Astrocyte of the cerebellum (primary cell): ENCODE results near the gene LBHD2.

Source experiments
- DNase-seq: peaks from one replicate; pipeline ENCODE4 v3.0.0-alpha.2; 2011; ENCODE audit warnings: low read depth
- H3K4me3 ChIP-seq: 2 replicates; pipeline ENCODE4 v1.5.1; 2011; ENCODE audit warnings: mild to moderate bottlenecking, low read depth, low read length, moderate library complexity
- in situ Hi-C: cut with HindIII; loops from 2 replicates; pipeline ENCODE4 v1.10.0; 2017; ENCODE audit warnings: low sequenced_read_pairs
- TF ChIP-seq, protein P1 (sequence below): IDR thresholded peaks from 2 replicates; pipeline ENCODE4 v1.5.1; 2012; ENCODE audit warnings: low read length, low read depth, moderate library complexity, mild to moderate bottlenecking; ENCODE audit errors: missing control alignments

The LBHD2 gene

DNA sequence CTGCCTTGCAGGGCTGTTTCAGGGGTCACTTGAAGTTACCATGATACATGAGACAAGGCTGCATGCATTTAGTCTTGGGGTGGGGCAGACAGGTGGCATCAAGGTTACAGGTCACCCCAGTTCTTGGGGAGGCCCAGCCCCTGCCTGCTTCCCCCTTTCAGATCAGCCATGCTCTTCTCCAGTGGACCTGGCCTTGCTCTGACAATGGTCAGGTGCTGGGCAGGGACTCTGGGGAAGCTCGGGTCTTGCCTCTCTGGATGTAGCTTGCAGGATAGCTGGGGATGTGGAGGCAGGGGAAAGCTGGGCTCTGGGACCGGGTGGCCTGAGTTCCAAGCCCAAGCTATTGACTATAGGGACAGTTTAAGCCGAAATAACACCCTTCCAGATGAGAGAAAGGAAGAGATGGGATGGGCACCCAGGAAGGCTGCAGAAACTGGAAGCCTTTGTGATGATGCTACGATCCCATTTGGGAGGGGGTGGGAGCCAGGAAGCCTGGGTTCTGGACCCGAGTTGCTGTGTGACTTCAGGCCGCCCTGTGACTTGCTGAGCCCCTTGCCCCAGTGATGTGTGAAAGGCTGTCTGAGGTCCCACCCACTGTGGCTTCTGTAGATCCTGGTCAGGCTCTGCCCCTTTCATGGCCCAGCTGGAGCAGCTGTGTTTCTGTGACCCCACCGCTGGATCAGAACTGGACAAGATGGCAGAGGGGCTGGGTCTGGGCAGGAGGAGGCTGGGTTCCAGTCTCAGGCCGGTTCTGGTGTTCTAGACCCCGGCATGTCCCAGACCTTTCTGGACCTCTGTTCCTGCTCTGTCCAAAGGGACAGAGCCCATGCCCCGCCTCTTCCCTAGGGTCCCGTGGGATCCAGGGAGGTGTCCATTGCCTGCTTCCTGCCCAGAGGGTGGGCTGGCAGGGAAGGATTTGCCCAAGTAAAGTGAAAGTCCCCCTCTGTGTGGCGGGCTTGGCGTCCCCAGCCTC, 41.4 kb downstream of the LBHD2 start:
- TF ChIP-seq, protein P1, sequence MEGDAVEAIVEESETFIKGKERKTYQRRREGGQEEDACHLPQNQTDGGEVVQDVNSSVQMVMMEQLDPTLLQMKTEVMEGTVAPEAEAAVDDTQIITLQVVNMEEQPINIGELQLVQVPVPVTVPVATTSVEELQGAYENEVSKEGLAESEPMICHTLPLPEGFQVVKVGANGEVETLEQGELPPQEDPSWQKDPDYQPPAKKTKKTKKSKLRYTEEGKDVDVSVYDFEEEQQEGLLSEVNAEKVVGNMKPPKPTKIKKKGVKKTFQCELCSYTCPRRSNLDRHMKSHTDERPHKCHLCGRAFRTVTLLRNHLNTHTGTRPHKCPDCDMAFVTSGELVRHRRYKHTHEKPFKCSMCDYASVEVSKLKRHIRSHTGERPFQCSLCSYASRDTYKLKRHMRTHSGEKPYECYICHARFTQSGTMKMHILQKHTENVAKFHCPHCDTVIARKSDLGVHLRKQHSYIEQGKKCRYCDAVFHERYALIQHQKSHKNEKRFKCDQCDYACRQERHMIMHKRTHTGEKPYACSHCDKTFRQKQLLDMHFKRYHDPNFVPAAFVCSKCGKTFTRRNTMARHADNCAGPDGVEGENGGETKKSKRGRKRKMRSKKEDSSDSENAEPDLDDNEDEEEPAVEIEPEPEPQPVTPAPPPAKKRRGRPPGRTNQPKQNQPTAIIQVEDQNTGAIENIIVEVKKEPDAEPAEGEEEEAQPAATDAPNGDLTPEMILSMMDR = no peak
- no peak for DNase-seq
- H3K4me3 ChIP-seq = no peak overlapping the region
- in situ Hi-C loops = no loop called here

DNA sequence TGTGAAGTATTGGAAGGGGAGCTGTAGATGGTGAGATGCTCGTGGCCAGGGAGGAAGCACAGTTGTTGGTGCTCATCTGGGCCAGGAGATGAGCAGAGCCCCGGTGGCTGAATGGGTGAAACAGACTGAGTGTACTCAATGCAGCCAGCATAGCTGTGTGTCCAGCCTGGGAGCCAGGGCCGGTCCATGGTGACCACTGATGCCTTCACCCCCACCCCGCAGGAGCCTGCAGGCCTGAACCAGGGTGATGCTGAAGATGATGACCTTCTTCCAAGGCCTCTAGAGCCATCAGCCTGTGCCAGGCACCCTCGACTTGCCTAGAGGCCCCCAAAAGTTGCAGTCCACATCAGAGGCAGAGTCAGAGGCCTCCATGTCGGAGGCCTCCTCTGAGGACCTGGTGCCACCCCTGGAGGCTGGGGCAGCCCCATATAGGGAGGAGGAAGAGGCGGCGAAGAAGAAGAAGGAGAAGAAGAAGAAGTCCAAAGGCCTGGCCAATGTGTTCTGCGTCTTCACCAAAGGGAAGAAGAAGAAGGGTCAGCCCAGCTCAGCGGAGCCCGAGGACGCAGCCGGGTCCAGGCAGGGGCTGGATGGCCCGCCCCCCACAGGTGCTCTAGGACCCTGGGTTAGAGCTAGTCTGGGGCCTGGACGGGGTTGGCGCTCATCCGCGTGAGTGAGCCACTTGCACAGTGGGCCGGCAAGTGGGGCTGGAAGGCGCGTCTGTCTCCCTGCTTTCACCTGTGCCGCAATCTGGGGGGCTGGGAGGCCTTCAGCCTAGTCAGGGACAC, 42.3 kb downstream of the LBHD2 start:
- peak overlapping the region; percentile 20 for H3K4me3 ChIP-seq

DNA sequence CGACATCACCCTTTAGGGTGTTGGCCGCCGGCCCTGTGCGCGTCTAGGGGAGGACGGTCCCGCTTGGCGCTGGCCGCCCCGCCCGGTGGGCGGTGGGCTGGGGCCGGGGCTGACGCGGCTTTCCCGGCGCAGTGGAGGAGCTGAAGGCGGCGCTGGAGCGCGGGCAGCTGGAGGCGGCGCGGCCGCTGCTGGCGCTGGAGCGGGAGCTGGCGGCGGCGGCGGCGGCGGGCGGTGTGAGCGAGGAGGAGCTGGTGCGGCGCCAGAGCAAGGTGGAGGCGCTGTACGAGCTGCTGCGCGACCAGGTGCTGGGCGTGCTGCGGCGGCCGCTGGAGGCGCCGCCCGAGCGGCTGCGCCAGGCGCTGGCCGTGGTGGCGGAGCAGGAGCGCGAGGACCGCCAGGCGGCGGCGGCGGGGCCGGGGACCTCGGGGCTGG, 42.9 kb downstream of the LBHD2 start:
- TF ChIP-seq, protein P1 = no peak
- in situ Hi-C loops = no loop called here
- no peak for DNase-seq
- H3K4me3 ChIP-seq = peak overlapping the region; percentile 20

More for the DNA sequence above, 42.3 kb downstream of the LBHD2 start:
- TF ChIP-seq, protein P1 = no peak
- no peak for DNase-seq
- in situ Hi-C loops = no loop called here

DNA sequence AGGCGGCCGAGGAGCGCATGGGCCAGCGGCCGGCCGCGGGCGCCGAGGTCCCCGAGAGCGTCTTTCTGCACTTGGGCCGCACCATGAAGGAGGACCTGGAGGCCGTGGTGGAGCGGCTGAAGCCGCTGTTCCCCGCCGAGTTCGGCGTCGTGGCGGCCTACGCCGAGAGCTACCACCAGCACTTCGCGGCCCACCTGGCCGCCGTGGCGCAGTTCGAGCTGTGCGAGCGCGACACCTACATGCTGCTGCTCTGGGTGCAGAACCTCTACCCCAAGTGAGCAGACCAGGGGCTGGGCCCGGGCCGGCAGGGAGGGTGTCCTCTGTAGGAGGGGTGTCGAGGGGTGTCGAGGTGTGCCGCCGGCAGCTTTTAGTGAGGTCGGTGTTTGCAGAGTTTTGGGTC, 43.3 kb downstream of the LBHD2 start:
- in situ Hi-C loops = no loop called here
- no peak for DNase-seq
- H3K4me3 ChIP-seq = no peak overlapping the region
- TF ChIP-seq, protein P1 = no peak

DNA sequence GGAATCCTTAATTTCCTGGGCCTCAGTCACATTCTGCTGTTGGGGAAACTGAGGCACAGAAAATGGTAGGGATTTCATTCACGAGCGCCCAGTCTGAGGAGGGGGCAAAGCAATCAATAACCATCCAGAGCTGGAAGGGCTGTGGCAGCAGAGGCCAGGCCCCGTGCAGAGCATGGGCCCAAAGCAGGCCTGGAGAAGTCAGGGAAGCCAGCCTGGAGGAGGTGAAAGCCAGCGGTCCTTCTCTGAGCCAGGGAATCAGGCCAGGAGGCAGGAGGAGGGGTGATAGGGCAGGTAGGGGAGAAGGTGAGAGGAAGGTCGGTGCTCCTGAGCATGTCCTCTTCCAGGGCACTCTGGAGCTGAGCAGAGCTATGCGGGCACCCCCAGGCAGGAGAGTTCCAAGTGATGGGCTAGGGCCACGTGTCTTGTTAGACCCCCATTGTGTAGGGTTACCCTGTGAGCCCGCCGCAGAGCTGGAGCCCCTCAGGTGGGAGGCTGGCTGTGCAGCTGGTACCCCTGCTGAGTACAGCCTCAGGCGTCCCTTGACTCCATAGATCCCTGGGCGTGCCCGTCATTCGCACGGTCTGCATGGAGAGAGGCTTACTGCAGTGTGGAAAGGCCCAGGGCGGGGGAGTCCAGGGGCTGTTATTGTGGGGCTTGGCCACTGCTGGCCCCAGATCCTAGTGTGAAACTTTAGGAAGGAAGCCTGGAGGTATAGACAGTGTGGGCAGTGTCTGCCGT, 44.0 kb downstream of the LBHD2 start:
- in situ Hi-C loops = no loop called here
- no peak for DNase-seq
- H3K4me3 ChIP-seq = no peak overlapping the region
- TF ChIP-seq, protein P1 = no peak
